SK-N-SH treated with all-trans-retinoic acid at 6 μM for 48 hours (cell line): Measurements from ENCODE around the gene ASB2.

ENCODE experiments used
- ISL1 ChIP-seq: fragments of 250-450 bp; sonication (Bioruptor Pico); IDR thresholded peaks from 2 replicates; pipeline ENCODE4 v2.1.2; 2022; ENCODE audit warnings: mild to moderate bottlenecking, moderate library complexity
- PATZ1 ChIP-seq: fragments of 250-450 bp; sonication (Bioruptor Pico); IDR thresholded peaks from 2 replicates; pipeline ENCODE4 v1.8.0; 2020; ENCODE audit warnings: mild to moderate bottlenecking, moderate library complexity, borderline replicate concordance
- POU6F1 ChIP-seq: fragments of 250-450 bp; sonication (Bioruptor Pico); IDR thresholded peaks from 2 replicates; pipeline ENCODE4 v1.8.0; 2021; ENCODE audit warnings: low read depth, mild to moderate bottlenecking, moderate library complexity, borderline replicate concordance
- PPARA ChIP-seq: fragments of 250-450 bp; sonication (Bioruptor Pico); IDR thresholded peaks from 2 replicates; pipeline ENCODE4 v1.5.0; 2020; ENCODE audit warnings: mild to moderate bottlenecking, borderline replicate concordance
- TOX ChIP-seq: fragments of 250-450 bp; sonication (Bioruptor Pico); IDR thresholded peaks from 2 replicates; pipeline ENCODE4 v1.8.0; 2021; ENCODE audit warnings: mild to moderate bottlenecking, moderate library complexity, borderline replicate concordance
- ZC3H10 ChIP-seq: fragments of 250-450 bp; sonication (Bioruptor Pico); IDR thresholded peaks from 2 replicates; pipeline ENCODE4 v1.5.1; 2021; ENCODE audit warnings: mild to moderate bottlenecking, moderate library complexity
- ZNF565 ChIP-seq: fragments of 450-650 bp; formaldehyde crosslinking; conservative IDR thresholded peaks from 2 replicates; pipeline ENCODE4 v1.5.0; 2020; ENCODE audit warnings: low read depth, mild to moderate bottlenecking, moderate library complexity

DNA sequence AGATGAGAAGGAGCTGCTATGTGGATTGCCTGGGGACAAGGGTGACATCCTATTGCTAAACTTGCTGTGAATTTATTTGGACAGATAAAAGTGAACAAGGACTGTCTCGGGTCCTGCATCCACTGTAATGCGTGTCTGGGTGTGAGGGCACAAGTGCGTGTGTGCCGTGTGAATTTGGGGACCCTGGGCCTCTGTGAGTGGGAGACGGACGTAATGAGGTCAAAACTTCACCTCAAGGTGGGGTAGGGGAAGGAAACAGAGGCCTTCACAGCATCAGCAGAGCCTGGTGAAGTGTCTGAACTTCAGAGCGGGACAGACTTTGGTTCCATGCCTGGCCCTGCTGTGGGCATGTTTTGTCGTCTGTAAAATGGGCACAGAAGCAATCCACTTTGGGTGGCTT is 14.8 kb downstream of the ASB2 start:
- TF ChIP-seq PPARA (CRISPR knock-in tag), result no peak
- TF ChIP-seq PATZ1, result no peak
- TF ChIP-seq ZC3H10, result no peak
- no peak for TF ChIP-seq ISL1 (CRISPR knock-in tag)
- no peak for TF ChIP-seq ZNF565 (CRISPR knock-in tag)
- TF ChIP-seq TOX (CRISPR knock-in tag), result no peak
- TF ChIP-seq POU6F1 (CRISPR knock-in tag), result no peak
